Measurements from ENCODE around the gene LAMB1.

- no peak for TF ChIP-seq CTCF (IDR thresholded peaks at IDR 0.05; ENCODE audit: insufficient read depth, low read length)
- TF ChIP-seq GABPA (IDR thresholded peaks at IDR 0.05; ENCODE audit: low read depth): no peak
- TF ChIP-seq REST (IDR thresholded peaks at IDR 0.05; ENCODE audit: insufficient replicate concordance, low read depth): no peak
- TF ChIP-seq POLR2AphosphoS5 (IDR thresholded peaks at IDR 0.05; ENCODE audit: low read depth): no peak
Observed at GRCh38 chr7:107890493-107890961, 112.4 kb downstream of the LAMB1 start.

Data from HL-60 (cell line).